Measurements from ENCODE around the gene FGF14. TPM values are rescaled to one million over a fixed set of nuclear protein-coding genes. Genes with fewer than 3 reads are reported as not detected.

Gene FGF14
- total RNA-seq, 1 experiment from 2014 or later: 0.22 TPM

DNA sequence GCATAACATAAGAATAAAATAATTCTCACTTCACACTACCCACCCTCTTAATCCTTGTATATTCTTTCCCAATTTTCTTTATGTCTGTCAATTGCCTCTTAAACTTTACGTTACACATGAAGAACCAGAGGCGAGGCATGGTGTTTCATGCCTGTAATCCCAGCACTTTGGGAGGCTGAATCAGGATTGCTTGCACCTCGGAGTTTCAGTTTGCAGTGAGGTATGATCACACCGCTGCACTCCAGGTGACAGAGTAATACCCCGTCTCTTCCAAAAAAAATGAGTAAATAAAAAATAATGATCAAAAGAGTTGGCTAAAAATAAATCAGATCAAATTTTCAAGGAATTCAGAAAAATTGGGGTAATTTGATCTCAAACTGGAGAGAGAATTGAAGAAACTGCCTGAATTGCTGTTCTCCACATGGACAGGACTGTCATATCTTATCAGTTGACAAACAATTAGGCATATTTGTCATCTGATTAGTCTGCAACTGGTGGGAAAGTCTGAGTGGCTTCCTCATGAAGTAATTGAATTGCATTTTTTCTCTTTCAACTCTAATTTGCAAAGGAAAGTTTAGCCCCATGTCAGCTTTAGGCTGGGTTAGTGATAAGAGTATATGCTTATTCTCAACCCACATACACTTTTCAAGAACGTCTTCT is 646.5 kb downstream of the FGF14 start:
- no peaks in the 10 kb centered on the region for H3K9me3 ChIP-seq (ENCODE audit: control insufficient read depth, low read depth, low read length)
- H3K27me3 Mint-ChIP-seq (ENCODE audit: low read depth): no peaks in the 10 kb centered on the region
- no peaks in the 10 kb centered on the region for H3K79me1 ChIP-seq (ENCODE audit: insufficient read depth, low read depth, low read length, poor library complexity, severe bottlenecking)
- DNase-seq: no peak
- H3K27ac Mint-ChIP-seq: 0 out of 7 replicates have a peak overlapping the region, but pooled peaks of 1 of the 3 experiments have one; percentile 29
- H4K8ac ChIP-seq (replicated peaks; ENCODE audit: insufficient read length, low read depth, low read length): no peak overlapping the region
- no peaks in the 10 kb centered on the region for H3K23me2 ChIP-seq (ENCODE audit: insufficient read length, low read depth, low read length, poor library complexity, severe bottlenecking)
- no peak overlapping the region for H2BK5ac ChIP-seq (ENCODE audit: insufficient read length, low read length)
- no peak overlapping the region for H2AK5ac ChIP-seq (ENCODE audit: insufficient read length, low read length)
- H3K9me3 Mint-ChIP-seq: no peaks in the 10 kb centered on the region
- no peak overlapping the region for H4K91ac ChIP-seq (ENCODE audit: insufficient read length, low read depth, low read length)
- H3K4me3 Mint-ChIP-seq: no peak overlapping the region
- H2BK20ac ChIP-seq (ENCODE audit: low read depth, low read length, poor library complexity, severe bottlenecking): no peak overlapping the region
- no peak overlapping the region for H3K23ac ChIP-seq (ENCODE audit: insufficient read length, low read depth, low read length)
- H3K36me3 Mint-ChIP-seq (ENCODE audit: insufficient read depth in 1 of 3, low read depth in 3 of 3): no peaks in the 10 kb centered on the region
- TF ChIP-seq CTCF (conservative IDR thresholded peaks at IDR 0.05): no peak
- no peak overlapping the region for H2BK12ac ChIP-seq (ENCODE audit: insufficient read length, low read depth, low read length)
- no peak overlapping the region for H3K27ac ChIP-seq (ENCODE audit: insufficient read length, low read depth, low read length)
- H3K4me2 ChIP-seq (ENCODE audit: insufficient read depth, insufficient read length, low read length): no peak overlapping the region
- no peak overlapping the region for H2BK120ac ChIP-seq (ENCODE audit: low read depth, low read length, poor library complexity, severe bottlenecking)
- H3K4me1 Mint-ChIP-seq: peaks cover 31 to 37% of the 10 kb centered on the region in 2 experiments
- no peaks in the 10 kb centered on the region for H3K27me3 ChIP-seq (ENCODE audit: insufficient read depth, low read length)
- H3K14ac ChIP-seq (ENCODE audit: insufficient read depth, low read length): no peak overlapping the region
- no CpG with 5 or more reads among the region's 6 CpGs for WGBS (ENCODE audit: extremely low coverage, insufficient read length, low lambda C conversion rate)
- no peaks in the 10 kb centered on the region for H3K79me2 ChIP-seq (ENCODE audit: insufficient read depth, low read length)
- H3K18ac ChIP-seq (ENCODE audit: insufficient read length, low read depth, low read length): no peak overlapping the region
- no peak overlapping the region for H3K4ac ChIP-seq (ENCODE audit: low read depth, low read length)
- no peak overlapping the region for H4K5ac ChIP-seq (ENCODE audit: insufficient read length, low read depth, low read length)
- no peak overlapping the region for H2AFZ ChIP-seq (ENCODE audit: low read length)
- no peak overlapping the region for H3T11ph ChIP-seq (ENCODE audit: low read length)
- H3K9ac ChIP-seq (ENCODE audit: extremely low read depth, insufficient read length, low read length): no peak overlapping the region
- no peaks in the 10 kb centered on the region for H4K20me1 ChIP-seq (ENCODE audit: control insufficient read depth, insufficient read depth, insufficient read length)
- H3K4me1 ChIP-seq (ENCODE audit: insufficient read depth, low read length): peaks cover 10% of the 10 kb centered on the region
- no peak overlapping the region for H3K56ac ChIP-seq (ENCODE audit: insufficient read length, low read depth, low read length)
- no peak overlapping the region for H2BK15ac ChIP-seq (ENCODE audit: low read depth, low read length)

All from H9 (cell line).